HFF-Myc (cell line): ENCODE data around the gene MTMR4.

Experiments
- DNase-seq: peaks from one replicate; pipeline ENCODE4 v3.0.0-alpha.2; 2011; ENCODE audit warnings: low read depth; ENCODE audit errors: extremely low read depth
- H3K4me3 ChIP-seq: replicated peaks from 2 replicates; pipeline ENCODE4 v1.5.1; 2011; ENCODE audit warnings: low read depth, mild to moderate bottlenecking, control low read depth, low read length
- CTCF ChIP-seq: IDR thresholded peaks from 2 replicates; pipeline ENCODE4 v1.5.1; 2012; ENCODE audit warnings: mild to moderate bottlenecking, low read depth, low read length, control low read depth; ENCODE audit errors: missing control alignments

The MTMR4 gene

GRCh38 chr17:58517928-58518609 is 3.6 kb upstream of the MTMR4 start:
- DNase-seq, result peak; percentile 98
- no peak for TF ChIP-seq CTCF
- H3K4me3 ChIP-seq, result peak overlapping the region; percentile 57

GRCh38 chr17:58517378-58517927 is 3.0 kb upstream of the MTMR4 start:
- TF ChIP-seq CTCF, result no peak
- DNase-seq, result no peak
- peak overlapping the region; percentile 57 for H3K4me3 ChIP-seq

GRCh38 chr17:58516644-58517377 is 2.4 kb upstream of the MTMR4 start:
- peak overlapping the region; percentile 57 for H3K4me3 ChIP-seq
- DNase-seq, result no peak
- TF ChIP-seq CTCF, result no peak

- H3K4me3 ChIP-seq, result no peak overlapping the region
- no peak for DNase-seq
- no peak for TF ChIP-seq CTCF
Observed at GRCh38 chr17:58515286-58515685, 848 bp upstream of the MTMR4 start.

- no peak for DNase-seq
- H3K4me3 ChIP-seq, result peak overlapping the region; percentile 71
- TF ChIP-seq CTCF, result no peak
Observed at GRCh38 chr17:58514770-58515157, 326 bp upstream of the MTMR4 start.

- no peak for DNase-seq
Observed at GRCh38 chr17:58513267-58513964, 1.0 kb downstream of the MTMR4 start.

More at GRCh38 chr17:58513267-58513964, 1.0 kb downstream of the MTMR4 start:
- no peak for TF ChIP-seq CTCF
- peak overlapping the region; percentile 71 for H3K4me3 ChIP-seq
